Right renal pelvis (tissue), 4 donors: Measurements from ENCODE around the gene IL1A. TPM values are rescaled to one million over a fixed set of nuclear protein-coding genes. Genes with fewer than 3 reads are reported as not detected.

Experiments
- DNase-seq, 4 donors: peaks; one replicate each; pipeline ENCODE4 v3.0.0-alpha.2; 2013; ENCODE audit warnings: low read depth in 4 of 4, low spot score in 3 of 4, missing footprints in 1 of 4
- polyA plus RNA-seq, 4 donors: library from polyadenylated mRNA; unstranded; fragments of 120-200 nt; gene quantifications; one replicate each; pipeline ENCODE4 v1.2.1, GENCODE V29; 2013; ENCODE audit not compliant: insufficient read length in 4 of 4

IL1A gene
- polyA plus RNA-seq, 4 donors, result 0.23 to 0.31 TPM; not detected in 2

- DNase-seq, result peak; percentile 92 to 94 (median 93)
Measured at GRCh38 chr2:112764071-112765044, 19.9 kb downstream of the IL1A start, which contains the start of gene CKAP2L. Gene CKAP2L (minus strand): TSS chr2:112764609. CDS start chr2:112764598, 11 bp downstream.

DNA sequence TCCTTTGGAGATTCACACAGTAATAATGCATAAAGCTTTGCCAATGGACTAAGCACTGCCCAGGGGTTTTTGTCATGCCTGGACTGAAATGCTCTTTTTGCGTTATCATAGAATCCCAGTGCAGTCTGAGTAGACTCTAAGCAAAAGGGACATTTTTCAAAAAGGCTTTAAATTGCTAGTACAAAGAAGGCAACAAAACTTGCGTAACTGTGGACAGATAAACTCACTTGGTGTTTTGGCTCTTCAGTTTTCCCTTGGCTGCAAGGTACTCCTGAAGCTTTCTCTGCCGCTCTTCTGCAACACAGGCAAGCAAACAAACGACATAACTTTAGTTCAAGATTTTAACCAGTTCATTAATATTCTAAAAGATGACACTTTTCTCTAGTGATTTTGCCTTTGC, 22.0 kb downstream of the IL1A start:
- DNase-seq, result no peak

- DNase-seq, result no peak
Measured at GRCh38 chr2:112760149-112760548, 24.1 kb downstream of the IL1A start.

DNA sequence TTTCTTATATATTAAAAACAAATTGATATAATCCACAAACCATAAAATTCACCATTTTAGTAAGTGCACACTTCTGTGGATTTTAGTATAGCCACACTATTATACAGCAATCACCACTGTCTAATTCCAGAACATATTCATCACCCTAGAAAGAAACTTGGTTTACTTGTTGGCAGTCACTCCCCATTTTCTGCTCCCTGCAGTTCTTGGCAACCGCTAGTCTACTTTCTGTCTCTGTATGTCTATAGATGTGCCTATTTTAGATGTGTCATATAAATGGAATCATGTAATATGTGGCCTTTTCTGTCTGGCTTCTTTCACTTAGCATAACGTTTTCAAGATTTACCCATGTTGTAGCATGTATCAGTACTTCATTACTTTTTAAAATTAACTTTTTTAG, 25.6 kb downstream of the IL1A start:
- DNase-seq, result no peak

- no peak for DNase-seq
Measured at GRCh38 chr2:112757265-112757664, 27.0 kb downstream of the IL1A start.

- no peak for DNase-seq
Measured at GRCh38 chr2:112756207-112756606, 28.1 kb downstream of the IL1A start.

GRCh38 chr2:112755444-112755843, 28.8 kb downstream of the IL1A start:
- no peak for DNase-seq

DNA sequence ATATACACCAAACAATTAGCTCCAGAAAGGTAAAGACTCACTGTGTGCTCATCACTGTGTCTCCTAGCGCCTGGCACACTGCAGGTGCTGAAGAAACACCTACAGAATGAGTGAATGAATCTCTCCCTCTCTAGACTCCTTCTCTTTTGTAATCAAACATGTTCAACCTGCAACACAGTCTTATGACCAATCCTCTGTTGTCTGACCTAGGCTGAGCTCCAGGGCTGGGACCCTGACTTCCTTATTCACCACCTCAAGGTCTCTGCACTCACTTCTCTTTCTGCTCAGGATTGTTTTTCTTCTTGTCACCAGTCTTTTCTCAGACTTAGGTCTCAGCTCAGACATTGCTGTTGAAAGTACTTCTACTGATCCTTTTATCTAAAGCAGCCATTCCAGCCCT, 29.7 kb downstream of the IL1A start:
- no peak for DNase-seq

DNA sequence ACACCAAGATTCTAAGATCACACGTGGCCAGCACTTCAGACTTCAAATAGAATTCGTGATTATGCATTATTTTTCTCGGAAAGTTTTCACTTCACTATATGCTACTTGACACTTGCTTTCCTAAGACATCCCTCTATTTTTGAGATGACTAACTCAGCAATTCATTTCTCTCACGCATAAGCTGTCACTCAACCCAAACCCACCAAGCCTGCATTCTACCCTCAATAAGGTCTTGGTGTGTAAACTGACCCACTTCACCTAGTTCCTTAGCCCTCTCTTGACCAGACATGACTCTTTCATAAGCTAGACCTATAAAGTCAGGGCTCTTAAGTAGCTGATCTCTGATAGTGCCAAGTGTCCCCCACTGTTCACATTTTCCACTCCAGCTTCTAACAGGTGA, 31.6 kb downstream of the IL1A start:
- no peak for DNase-seq

- no peak for DNase-seq
Measured at GRCh38 chr2:112751451-112752197, 32.7 kb downstream of the IL1A start.

DNA sequence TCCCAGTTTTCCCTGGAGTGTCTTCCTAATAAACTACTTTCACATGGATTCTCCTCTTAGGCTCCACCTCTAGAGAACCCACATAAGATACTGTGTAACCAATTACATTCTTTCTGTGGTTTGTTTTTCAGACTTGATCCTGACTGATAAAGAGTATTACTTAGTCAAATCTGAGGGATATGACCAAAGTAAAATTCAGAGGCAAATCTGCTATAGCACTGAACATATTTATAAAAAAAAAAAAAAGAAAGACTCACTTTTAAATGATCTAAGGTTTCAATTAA, 33.8 kb downstream of the IL1A start:
- no peak for DNase-seq

- DNase-seq, result peak in 2 of 4 donors; percentile 33 to 36
Measured at GRCh38 chr2:112749755-112750559, 34.3 kb downstream of the IL1A start.

DNA sequence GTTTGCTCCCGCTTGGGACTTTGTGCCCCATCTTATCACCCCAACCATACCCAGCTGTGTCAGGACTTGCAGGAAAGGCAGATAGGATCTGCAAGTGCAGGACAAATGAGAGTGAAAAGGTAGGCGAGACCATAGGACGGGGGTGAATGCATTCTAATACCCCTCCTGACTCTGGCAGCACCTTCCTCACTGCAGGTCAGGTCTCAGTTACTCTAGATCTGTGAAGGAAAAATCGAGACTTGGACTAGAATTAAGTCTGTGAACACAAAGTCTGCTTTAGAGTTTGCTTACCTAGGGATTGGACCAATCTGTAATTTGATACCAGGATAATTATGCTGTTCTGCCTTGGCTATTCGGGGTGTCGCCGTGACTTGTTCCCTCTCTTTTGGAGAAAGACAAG, 43.8 kb downstream of the IL1A start:
- no peak for DNase-seq

GRCh38 chr2:112737542-112738232, 46.6 kb downstream of the IL1A start:
- no peak for DNase-seq

- peak in 1 of 4 donors; percentile 27 for DNase-seq
Measured at GRCh38 chr2:112733871-112734270, 50.4 kb downstream of the IL1A start.

DNA sequence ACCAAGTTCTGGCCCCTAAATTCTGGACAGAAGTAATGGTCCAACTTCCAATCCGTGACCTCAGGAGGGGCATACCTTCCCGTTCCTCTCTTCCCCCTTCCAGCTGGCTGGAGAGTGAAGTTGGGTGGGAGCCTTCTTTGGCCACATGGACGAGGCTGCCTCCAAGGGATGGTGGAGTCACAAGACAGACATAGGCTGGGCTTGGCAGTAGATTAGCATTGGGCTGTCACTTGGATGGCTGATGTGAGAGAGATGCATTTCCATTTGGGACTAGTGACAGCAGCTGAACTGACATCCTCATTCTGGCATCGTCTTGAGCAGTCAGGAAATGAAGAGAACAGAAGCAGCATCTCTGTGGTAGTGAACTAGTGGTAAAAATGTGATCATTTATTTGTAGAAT, 50.8 kb downstream of the IL1A start:
- DNase-seq, result no peak

DNA sequence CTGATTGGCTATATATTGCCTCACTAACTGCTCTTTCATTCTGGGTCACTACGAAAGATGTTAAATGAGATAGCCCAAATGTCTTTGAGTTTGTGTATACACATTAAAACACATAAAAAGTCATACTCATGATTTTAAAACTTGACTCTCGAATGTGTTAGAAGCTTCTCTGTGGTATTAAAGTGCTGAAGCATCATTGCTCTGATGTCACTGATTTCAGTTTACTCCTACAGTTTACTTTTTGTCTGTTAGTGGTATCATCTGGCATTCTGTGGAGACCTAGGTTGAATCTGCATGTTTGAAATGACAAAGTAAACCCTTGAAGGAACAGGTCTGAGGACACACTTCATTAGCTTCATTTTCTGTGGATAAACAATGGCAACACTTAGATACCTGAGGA, 52.8 kb downstream of the IL1A start:
- DNase-seq, result no peak

- DNase-seq, result no peak
Measured at GRCh38 chr2:112730791-112731190, 53.5 kb downstream of the IL1A start.

- DNase-seq, result no peak
Measured at GRCh38 chr2:112730216-112730615, 54.1 kb downstream of the IL1A start.
